Measurements from ENCODE around the gene SPIB. TPM values are rescaled to one million over a fixed set of nuclear protein-coding genes. Genes with fewer than 3 reads are reported as not detected.
"Not testable (repeated sequence)": the region's sequence is repeated elsewhere in the genome, so short reads cannot be mapped to it uniquely, and the experiment has no call there.

SPIB gene
- total RNA-seq, 1 experiment from 2014 or later, result not detected

GRCh38 chr19:50430888-50431342 is 12.2 kb downstream of the SPIB start:
- DNase-seq (ENCODE audit: low read depth, low spot score), result no peak
- in situ Hi-C loops (cut with HindIII; ENCODE audit: low pct_unique_long_range_greater_than_20kb, low sequenced_read_pairs), result no loop called here

DNA sequence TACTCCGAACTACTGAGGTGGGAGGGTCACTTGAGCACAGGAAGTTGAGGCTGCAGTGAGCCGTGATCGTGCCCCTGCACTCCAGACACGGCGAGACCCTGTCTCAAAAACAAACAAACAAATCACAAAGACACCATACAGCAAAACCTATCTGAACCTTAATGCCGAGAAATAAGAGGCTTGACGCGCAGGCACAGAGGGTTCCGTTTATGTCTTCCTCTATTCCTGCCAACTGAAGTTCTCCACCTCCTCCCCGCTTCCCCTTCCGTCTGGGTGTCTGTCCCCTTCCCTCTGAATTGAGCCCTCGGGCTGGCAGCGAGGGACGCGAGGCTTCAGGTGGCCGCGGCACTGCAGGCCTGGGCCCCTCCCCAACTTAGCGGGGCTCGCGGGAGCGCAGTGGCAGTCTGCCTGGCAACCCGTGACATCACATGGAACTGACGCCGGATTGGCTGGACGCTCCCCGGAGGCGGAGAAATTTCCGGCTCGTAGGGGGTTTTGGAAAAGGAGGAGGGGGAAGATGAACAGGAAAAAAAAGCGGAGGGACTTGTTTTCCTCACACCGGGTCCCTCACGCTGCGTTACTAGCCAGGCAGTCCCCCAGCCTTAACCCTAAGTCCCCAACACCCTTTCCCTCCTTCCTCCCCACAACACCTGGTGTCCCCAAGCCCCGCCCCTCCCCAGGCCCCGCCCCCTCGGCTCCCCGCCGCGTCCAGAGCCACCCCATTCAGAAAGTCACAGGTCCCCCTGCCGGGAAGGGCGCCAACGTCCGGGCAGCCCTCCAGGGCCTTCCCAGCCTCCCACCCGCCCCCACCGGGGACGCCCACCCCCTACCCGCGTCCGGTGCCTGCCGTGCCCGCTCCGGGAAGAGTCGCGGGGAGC is 12.8 kb downstream of the SPIB start:
- peak; percentile 81 for DNase-seq (ENCODE audit: low read depth, low spot score)
- in situ Hi-C loops (cut with HindIII; ENCODE audit: low pct_unique_long_range_greater_than_20kb, low sequenced_read_pairs), result no loop called here

GRCh38 chr19:50432221-50433028 is 13.7 kb downstream of the SPIB start, which contains the start of gene MYBPC2:
Gene MYBPC2 (plus strand): TSS chr19:50432892. CDS start chr19:50432954, 62 bp downstream.
- peak; percentile 22 for DNase-seq (ENCODE audit: low read depth, low spot score)
- in situ Hi-C loops (cut with HindIII; ENCODE audit: low pct_unique_long_range_greater_than_20kb, low sequenced_read_pairs), result no loop called here

GRCh38 chr19:50433201-50434180 is 14.8 kb downstream of the SPIB start:
- in situ Hi-C loops (cut with HindIII; ENCODE audit: low pct_unique_long_range_greater_than_20kb, low sequenced_read_pairs), result no loop called here

DNA sequence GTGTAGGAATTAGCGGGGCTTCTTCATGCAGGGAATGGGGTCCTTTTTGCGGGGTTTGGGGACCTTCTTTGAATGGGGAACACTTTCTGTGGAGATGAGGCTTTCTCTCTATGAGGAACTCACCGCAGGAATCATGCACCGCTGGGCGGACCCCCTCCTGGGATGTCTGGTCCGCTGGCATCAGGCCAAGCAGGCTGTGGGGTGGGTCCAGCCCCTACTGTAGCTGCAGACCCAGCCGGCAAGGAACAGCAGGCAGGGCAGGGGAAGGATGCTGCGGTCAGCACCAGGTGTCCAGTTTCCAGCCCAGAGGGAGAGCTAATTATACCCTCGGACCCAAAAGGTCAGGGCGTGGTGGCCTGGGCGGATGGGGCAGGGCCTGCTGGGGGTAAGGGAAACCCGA is 15.8 kb downstream of the SPIB start:
- in situ Hi-C loops (cut with HindIII; ENCODE audit: low pct_unique_long_range_greater_than_20kb, low sequenced_read_pairs), result no loop called here
- no peak for DNase-seq (ENCODE audit: low read depth, low spot score)

More at GRCh38 chr19:50433201-50434180, 14.8 kb downstream of the SPIB start:
- DNase-seq (ENCODE audit: low read depth, low spot score), result no peak

GRCh38 chr19:50435221-50435620 is 16.5 kb downstream of the SPIB start:
- no peak for DNase-seq (ENCODE audit: low read depth, low spot score)
- in situ Hi-C loops (cut with HindIII; ENCODE audit: low pct_unique_long_range_greater_than_20kb, low sequenced_read_pairs), result no loop called here

- no peak for DNase-seq (ENCODE audit: low read depth, low spot score)
- in situ Hi-C loops (cut with HindIII; ENCODE audit: low pct_unique_long_range_greater_than_20kb, low sequenced_read_pairs), result no loop called here
These were observed 16.9 kb downstream of the SPIB start for GRCh38 chr19:50435627-50436026.

GRCh38 chr19:50437862-50438449 is 19.2 kb downstream of the SPIB start:
- no peak for DNase-seq (ENCODE audit: low read depth, low spot score)
- in situ Hi-C loops (cut with HindIII; ENCODE audit: low pct_unique_long_range_greater_than_20kb, low sequenced_read_pairs), result no loop called here

GRCh38 chr19:50439130-50439529 is 20.4 kb downstream of the SPIB start:
- in situ Hi-C loops (cut with HindIII; ENCODE audit: low pct_unique_long_range_greater_than_20kb, low sequenced_read_pairs); DNase-seq (ENCODE audit: low read depth, low spot score): not testable (repeated sequence)

GRCh38 chr19:50444059-50444458 is 25.3 kb downstream of the SPIB start:
- in situ Hi-C loops (cut with HindIII; ENCODE audit: low pct_unique_long_range_greater_than_20kb, low sequenced_read_pairs), result no loop called here
- DNase-seq (ENCODE audit: low read depth, low spot score), result no peak

DNA sequence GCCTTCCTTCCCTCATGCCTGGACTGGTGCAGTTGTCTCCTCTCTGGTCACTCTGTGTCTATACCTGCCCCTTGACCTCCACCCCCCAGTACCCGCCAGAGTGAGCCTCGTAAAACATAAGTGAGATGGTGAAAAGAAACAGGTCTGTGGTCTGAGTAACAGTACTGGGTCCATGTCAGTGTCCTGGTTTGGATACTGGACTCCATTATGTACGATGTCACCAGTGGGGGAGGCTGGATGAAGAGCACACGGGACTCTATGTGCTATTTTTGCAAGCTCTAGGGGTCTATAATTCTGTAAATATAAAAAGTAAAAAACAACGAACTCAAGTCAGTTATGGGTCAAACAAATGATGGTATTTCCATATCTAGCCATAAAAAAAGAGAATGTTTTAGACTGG is 28.3 kb downstream of the SPIB start:
- in situ Hi-C loops (cut with HindIII; ENCODE audit: low pct_unique_long_range_greater_than_20kb, low sequenced_read_pairs), result no loop called here
- DNase-seq (ENCODE audit: low read depth, low spot score), result no peak

DNA sequence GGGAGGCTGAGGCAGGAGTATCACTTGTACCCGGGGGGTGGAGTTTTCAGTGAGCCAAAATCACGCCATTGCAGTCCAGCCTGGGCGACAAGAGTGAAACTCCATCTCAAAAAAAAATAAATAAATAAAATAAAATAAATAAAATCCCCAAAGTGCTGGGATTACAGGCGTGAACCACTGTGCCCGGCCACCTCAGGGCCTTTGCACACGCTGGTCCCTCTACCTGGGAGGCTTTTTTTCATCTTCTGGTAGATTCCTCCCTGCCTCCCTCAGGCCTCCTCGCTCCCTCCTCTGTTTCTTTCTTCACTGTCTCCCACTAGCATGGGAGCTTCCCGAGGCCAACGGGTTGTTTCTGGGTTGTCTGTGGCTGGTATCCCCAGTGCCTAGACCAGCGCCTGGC is 29.0 kb downstream of the SPIB start:
- no peak for DNase-seq (ENCODE audit: low read depth, low spot score)
- in situ Hi-C loops (cut with HindIII; ENCODE audit: low pct_unique_long_range_greater_than_20kb, low sequenced_read_pairs), result no loop called here

DNA sequence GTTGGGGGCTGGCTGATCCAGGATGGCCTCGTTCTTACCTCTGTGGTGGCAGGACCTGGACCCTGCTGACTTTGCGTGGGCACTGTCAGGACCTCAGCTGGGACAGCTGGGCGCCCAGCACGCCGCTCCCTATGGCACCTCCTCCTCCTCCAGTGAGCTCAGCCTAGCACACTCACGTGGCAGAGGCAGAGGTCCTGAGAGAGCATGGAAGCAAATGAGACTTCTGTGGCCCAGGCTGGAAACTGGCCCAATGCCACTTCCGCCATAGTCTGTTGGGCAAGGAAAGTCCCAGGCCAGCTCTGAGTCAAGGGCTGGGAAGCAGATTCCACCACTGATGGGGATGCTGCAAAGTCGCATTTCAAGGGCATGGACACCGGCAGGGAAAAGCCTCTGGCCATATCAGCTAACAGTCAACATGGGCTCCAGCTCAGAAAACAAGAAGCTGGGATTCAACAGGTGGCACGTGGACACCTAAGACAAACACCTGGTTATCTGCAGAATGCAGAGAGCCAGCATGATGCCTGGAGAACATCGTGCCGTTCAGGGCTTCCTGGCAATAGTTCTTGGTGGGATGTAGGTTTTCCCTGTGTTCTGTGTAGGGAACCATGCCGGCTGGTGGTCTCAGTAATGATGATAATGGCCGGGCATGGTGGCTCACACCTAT is 30.6 kb downstream of the SPIB start:
- peak; percentile 36 for DNase-seq (ENCODE audit: low read depth, low spot score)
- in situ Hi-C loops (cut with HindIII; ENCODE audit: low pct_unique_long_range_greater_than_20kb, low sequenced_read_pairs), result no loop called here

GRCh38 chr19:50450369-50451222 is 31.9 kb downstream of the SPIB start:
- DNase-seq (ENCODE audit: low read depth, low spot score), result no peak
- in situ Hi-C loops (cut with HindIII; ENCODE audit: low pct_unique_long_range_greater_than_20kb, low sequenced_read_pairs), result no loop called here

- no peak for DNase-seq (ENCODE audit: low read depth, low spot score)
- in situ Hi-C loops (cut with HindIII; ENCODE audit: low pct_unique_long_range_greater_than_20kb, low sequenced_read_pairs), result no loop called here
These were observed 32.4 kb downstream of the SPIB start for GRCh38 chr19:50451223-50451534.

DNA sequence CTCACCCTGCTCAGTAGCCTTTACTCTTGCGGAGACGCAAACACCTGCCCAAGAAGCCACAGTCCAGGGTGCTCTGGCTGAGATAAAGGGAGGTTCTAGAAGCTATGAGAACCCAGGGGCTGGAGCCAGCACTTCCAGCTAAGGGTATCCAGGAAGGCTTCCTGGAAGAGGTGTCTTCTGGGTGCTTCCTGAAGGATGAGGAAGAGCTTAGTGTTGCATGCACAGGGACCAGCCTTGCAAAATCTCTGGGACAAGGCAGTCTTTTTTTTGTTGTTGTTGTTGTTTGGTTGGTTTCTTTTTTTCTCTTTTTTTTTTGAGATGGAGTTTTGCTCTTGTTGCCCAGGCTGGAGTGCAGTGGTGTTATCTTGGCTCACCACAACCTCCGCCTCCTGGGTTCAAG is 34.5 kb downstream of the SPIB start:
- DNase-seq (ENCODE audit: low read depth, low spot score), result no peak
- in situ Hi-C loops (cut with HindIII; ENCODE audit: low pct_unique_long_range_greater_than_20kb, low sequenced_read_pairs), result no loop called here
